Measurements from ENCODE around the gene VANGL2. TPM values are rescaled to one million over a fixed set of nuclear protein-coding genes. Genes with fewer than 3 reads are reported as not detected.

VANGL2 gene
- total RNA-seq, 4 donors from 2014 or later = 0.84 to 2.0 (median 1.4) TPM

GRCh38 chr1:160361814-160362167 lies 38.6 kb upstream of the VANGL2 start:
- WGBS, 2 donors = 57 to 60% methylated on average over 4 of the region's 4 CpGs
- TF ChIP-seq POLR2A (IDR thresholded peaks at IDR 0.05) (no peak), EP300 (IDR thresholded peaks at IDR 0.05) (no peak)
- TF ChIP-seq, protein P1, sequence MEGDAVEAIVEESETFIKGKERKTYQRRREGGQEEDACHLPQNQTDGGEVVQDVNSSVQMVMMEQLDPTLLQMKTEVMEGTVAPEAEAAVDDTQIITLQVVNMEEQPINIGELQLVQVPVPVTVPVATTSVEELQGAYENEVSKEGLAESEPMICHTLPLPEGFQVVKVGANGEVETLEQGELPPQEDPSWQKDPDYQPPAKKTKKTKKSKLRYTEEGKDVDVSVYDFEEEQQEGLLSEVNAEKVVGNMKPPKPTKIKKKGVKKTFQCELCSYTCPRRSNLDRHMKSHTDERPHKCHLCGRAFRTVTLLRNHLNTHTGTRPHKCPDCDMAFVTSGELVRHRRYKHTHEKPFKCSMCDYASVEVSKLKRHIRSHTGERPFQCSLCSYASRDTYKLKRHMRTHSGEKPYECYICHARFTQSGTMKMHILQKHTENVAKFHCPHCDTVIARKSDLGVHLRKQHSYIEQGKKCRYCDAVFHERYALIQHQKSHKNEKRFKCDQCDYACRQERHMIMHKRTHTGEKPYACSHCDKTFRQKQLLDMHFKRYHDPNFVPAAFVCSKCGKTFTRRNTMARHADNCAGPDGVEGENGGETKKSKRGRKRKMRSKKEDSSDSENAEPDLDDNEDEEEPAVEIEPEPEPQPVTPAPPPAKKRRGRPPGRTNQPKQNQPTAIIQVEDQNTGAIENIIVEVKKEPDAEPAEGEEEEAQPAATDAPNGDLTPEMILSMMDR (IDR thresholded peaks at IDR 0.05) = no peak
- Histone ChIP-seq H3K27ac (no peak overlapping the region), H3K9me3 (no peaks in the 10 kb centered on the region), H3K27me3 (no peaks in the 10 kb centered on the region), H3K36me3 (peaks cover 0 to 42% (median 6%) of the 10 kb centered on the region in 3 donors), H3K4me1 (no peaks in the 10 kb centered on the region), H3K4me3 (no peak overlapping the region)
- no peak for DNase-seq (ENCODE audit: low spot score in 2 of 2)

DNA sequence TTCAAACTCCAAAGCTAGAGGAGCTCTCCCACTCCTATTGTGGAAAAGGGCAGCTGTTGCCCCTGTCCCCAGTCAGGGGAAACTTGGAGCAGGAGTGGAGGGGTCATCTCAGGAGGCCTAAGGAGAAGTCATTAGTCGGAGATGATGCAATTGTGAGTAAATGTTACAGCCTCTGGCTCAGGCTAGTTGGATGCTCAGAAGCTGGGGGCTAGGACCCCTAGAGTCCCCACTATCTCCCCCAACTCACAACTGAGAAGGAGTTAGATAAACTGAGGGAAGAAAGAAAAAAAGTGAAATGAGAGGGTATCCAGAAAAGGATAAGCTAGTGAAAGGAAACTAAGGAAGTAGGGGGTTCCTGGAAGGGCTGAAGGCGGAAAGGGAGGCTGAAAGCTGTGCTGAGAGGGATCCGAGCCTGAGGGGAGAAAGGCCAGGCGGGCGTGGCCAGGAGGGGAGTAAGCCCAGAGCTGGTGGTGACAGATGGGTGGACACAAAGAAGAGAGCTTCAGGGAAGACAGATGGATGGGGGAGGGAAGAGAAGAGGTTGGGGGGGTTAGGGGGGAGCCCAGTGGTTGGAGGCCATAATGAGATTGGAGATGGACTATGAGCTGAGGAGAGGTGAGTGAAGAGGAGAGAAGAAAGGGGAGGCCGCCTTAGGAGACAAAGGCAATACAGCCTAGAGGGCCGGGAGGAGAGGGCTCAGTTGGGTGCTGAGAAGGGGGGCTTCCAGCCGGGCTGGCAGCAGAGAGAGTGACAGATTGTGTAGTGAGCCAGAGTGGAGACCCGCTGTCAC lies 38.0 kb upstream of the VANGL2 start:
- peaks cover 0 to 37% (median 5%) of the 10 kb centered on the region in 3 donors for H3K36me3 ChIP-seq
- no peak for DNase-seq (ENCODE audit: low spot score in 2 of 2)
- no peak overlapping the region for H3K4me3 ChIP-seq
- 61 to 65% methylated on average over 9 of the region's 9 CpGs for WGBS, 2 donors
- no peaks in the 10 kb centered on the region for H3K9me3 ChIP-seq
- no peaks in the 10 kb centered on the region for H3K4me1 ChIP-seq
- H3K27me3 ChIP-seq = no peaks in the 10 kb centered on the region
- no peak for TF ChIP-seq POLR2A (IDR thresholded peaks at IDR 0.05)
- TF ChIP-seq, protein P1 (IDR thresholded peaks at IDR 0.05) = no peak
- TF ChIP-seq EP300 (IDR thresholded peaks at IDR 0.05) = no peak
- no peak overlapping the region for H3K27ac ChIP-seq

GRCh38 chr1:160363010-160363409 lies 37.4 kb upstream of the VANGL2 start:
- Histone ChIP-seq H3K36me3 (peaks cover 0 to 30% (median 3%) of the 10 kb centered on the region in 3 donors), H3K27ac (no peak overlapping the region), H3K4me3 (no peak overlapping the region), H3K27me3 (no peaks in the 10 kb centered on the region), H3K9me3 (no peaks in the 10 kb centered on the region), H3K4me1 (no peaks in the 10 kb centered on the region)
- TF ChIP-seq POLR2A (IDR thresholded peaks at IDR 0.05) = no peak
- TF ChIP-seq, protein P1 (IDR thresholded peaks at IDR 0.05) = no peak
- TF ChIP-seq EP300 (IDR thresholded peaks at IDR 0.05) = no peak
- 35 to 46% methylated on average over 5 of the region's 5 CpGs for WGBS, 2 donors
- DNase-seq (ENCODE audit: low spot score in 2 of 2) = no peak

DNA sequence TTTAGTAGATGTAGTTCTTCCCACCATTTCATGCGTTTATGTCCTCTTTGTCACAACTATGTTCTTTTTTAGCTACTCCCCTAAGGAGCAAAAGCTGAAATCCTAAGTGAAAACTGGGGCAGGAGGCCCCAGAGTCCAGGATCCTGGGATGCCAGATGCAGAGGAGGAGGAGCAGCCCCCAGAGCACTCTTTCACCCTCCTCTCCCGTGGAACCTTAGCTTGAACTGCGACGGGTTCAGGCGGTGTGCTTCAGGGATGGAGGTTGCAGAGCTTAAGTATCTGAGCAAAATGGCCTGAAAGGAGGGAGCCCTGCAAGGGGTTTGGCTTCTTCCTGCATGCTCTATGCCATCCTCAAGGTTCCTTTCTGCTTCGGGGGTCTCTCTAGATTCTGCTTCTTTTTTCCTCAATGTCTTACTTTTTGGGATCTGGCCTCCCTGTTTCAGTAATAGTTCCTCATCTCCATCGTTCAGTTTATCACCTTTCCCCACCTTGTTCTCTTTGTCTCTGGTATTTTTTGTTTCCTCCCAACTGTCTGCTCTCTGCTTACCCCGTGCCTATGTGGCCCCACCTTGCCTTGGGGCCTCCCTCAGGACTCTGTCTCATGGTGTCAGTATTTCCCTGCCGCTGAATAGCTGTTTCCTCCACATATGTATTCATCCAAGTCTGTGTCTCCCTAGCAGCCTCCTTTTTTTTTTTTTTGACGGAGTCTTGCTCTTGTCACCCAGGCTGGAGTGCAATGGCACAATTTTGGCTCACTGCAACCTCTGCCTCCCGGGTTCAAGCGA lies 36.2 kb upstream of the VANGL2 start:
- H3K36me3 ChIP-seq = peaks cover 0 to 20% (median 0%) of the 10 kb centered on the region in 3 donors
- no peak for TF ChIP-seq EP300 (IDR thresholded peaks at IDR 0.05)
- TF ChIP-seq, protein P1 (IDR thresholded peaks at IDR 0.05) = no peak
- no peak for TF ChIP-seq POLR2A (IDR thresholded peaks at IDR 0.05)
- no peaks in the 10 kb centered on the region for H3K9me3 ChIP-seq
- DNase-seq (ENCODE audit: low spot score in 2 of 2) = no peak
- H3K27ac ChIP-seq = no peak overlapping the region
- H3K27me3 ChIP-seq = no peaks in the 10 kb centered on the region
- H3K4me3 ChIP-seq = no peak overlapping the region
- H3K4me1 ChIP-seq = no peaks in the 10 kb centered on the region
- WGBS, 2 donors = 62 to 66% methylated on average over 12 of the region's 12 CpGs

- no peak for DNase-seq (ENCODE audit: low spot score in 2 of 2)
- no peaks in the 10 kb centered on the region for H3K27me3 ChIP-seq
- TF ChIP-seq POLR2A (IDR thresholded peaks at IDR 0.05) (no peak), EP300 (IDR thresholded peaks at IDR 0.05) (no peak)
- TF ChIP-seq, protein P1 (IDR thresholded peaks at IDR 0.05) = no peak
- peaks cover 0 to 9% (median 0%) of the 10 kb centered on the region in 3 donors for H3K36me3 ChIP-seq
- WGBS, 2 donors = 56 to 83% methylated on average over 1 of the region's 1 CpG
- no peaks in the 10 kb centered on the region for H3K9me3 ChIP-seq
- no peak overlapping the region for H3K4me3 ChIP-seq
- no peak overlapping the region for H3K27ac ChIP-seq
- no peaks in the 10 kb centered on the region for H3K4me1 ChIP-seq
Observed at GRCh38 chr1:160365325-160365724, 35.0 kb upstream of the VANGL2 start.
